Measurements from ENCODE around the gene ARHGAP40. TPM values are rescaled to one million over a fixed set of nuclear protein-coding genes. Genes with fewer than 3 reads are reported as not detected.

ARHGAP40 gene
- polyA plus RNA-seq, 3 donors, result 0.71 to 1.2 (median 1.1) TPM

- DNase-seq, result peak; percentile 83
Observed at GRCh38 chr20:38680500-38681306, 79.1 kb downstream of the ARHGAP40 start.

GRCh38 chr20:38685271-38685670, 83.7 kb downstream of the ARHGAP40 start:
- DNase-seq, result no peak

- peak; percentile 75 for DNase-seq
Observed at GRCh38 chr20:38685853-38686473, 84.4 kb downstream of the ARHGAP40 start.

GRCh38 chr20:38692436-38693411, 91.1 kb downstream of the ARHGAP40 start:
- DNase-seq, result peak; percentile 88

GRCh38 chr20:38697306-38697705, 95.7 kb downstream of the ARHGAP40 start:
- DNase-seq, result no peak

- DNase-seq, result no peak
Observed at GRCh38 chr20:38698541-38698940, 96.9 kb downstream of the ARHGAP40 start.

DNA sequence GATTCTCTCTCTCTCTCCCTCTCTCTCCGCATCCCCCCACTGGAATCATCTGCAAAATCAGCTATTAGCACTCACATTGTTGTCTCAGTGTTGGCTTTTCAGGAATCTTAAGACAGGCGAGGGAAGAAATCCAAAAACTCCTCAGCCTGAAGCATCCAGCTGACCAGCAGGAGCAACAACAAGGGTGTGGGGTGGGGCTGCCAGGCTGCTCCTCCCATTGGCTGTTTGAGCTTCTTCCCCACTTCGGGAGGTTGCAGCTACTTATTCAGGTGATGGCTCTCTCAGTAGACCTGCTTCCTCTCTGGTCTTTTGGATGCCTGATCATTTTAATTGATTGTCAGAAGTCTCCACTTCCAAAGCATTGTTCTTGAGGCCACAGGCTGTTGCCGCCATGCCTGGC, 98.5 kb downstream of the ARHGAP40 start:
- no peak for DNase-seq

Other genes with a start within 250 kb of the ARHGAP40 start
- 10 to 100 TPM; 26.5 to 34.5 (median 31.2) TPM for gene SNHG17, start 166.5 kb upstream of the ARHGAP40 start, polyA plus RNA-seq (ENCODE audit: insufficient read length in 3 of 3)
- 10 to 100 TPM; 31.3 to 47.0 (median 43.4) TPM for gene RALGAPB, start 129.0 kb upstream of the ARHGAP40 start, polyA plus RNA-seq (ENCODE audit: insufficient read length in 3 of 3)
- gene ADIG, start 20.6 kb upstream of the ARHGAP40 start, polyA plus RNA-seq (ENCODE audit: insufficient read length in 3 of 3), result not detected
- 1 to 10 TPM; 2.1 to 2.8 (median 2.3) TPM for gene SLC32A1, start 122.7 kb downstream of the ARHGAP40 start, polyA plus RNA-seq (ENCODE audit: insufficient read length in 3 of 3)
- gene ACTR5, start 146.7 kb downstream of the ARHGAP40 start, polyA plus RNA-seq (ENCODE audit: insufficient read length in 3 of 3), result 10 to 100 TPM in 1 of 3 donors, 1 to 10 TPM in 2; 9.8 to 11.3 (median 9.9) TPM
- gene PPP1R16B, start 203.9 kb downstream of the ARHGAP40 start, polyA plus RNA-seq (ENCODE audit: insufficient read length in 3 of 3), result 1 to 10 TPM; 7.2 to 8.3 (median 7.3) TPM

Data from renal pelvis (tissue), 4 donors.